ENCODE results near the gene CCL17. TPM values are rescaled to one million over a fixed set of nuclear protein-coding genes. Genes with fewer than 3 reads are reported as not detected.
A peak's percentile ranks its signal among the peaks of the same experiment; 100 is the strongest.

CCL17 gene
- total RNA-seq, 1 donor: not detected

- H3K36me3 ChIP-seq (ENCODE audit: insufficient read depth, low read length): no peaks in the 10 kb centered on the region
- H3K27ac ChIP-seq (ENCODE audit: low read depth, low read length): no peak overlapping the region
- peaks cover 29% of the 10 kb centered on the region for H3K27me3 ChIP-seq (ENCODE audit: insufficient read depth, low read length)
- H3K4me1 ChIP-seq (ENCODE audit: insufficient read depth, low read length): peaks cover 14% of the 10 kb centered on the region
- no peaks in the 10 kb centered on the region for H3K9me3 ChIP-seq (ENCODE audit: low read depth, low read length)
- TF ChIP-seq CTCF (IDR thresholded peaks at IDR 0.05; ENCODE audit: extremely low read depth, low read depth, low read length): no peak
- no peak overlapping the region for H3K4me2 ChIP-seq (ENCODE audit: insufficient read depth, low read length)
- no peaks in the 10 kb centered on the region for H4K20me1 ChIP-seq (ENCODE audit: insufficient read depth, low read length)
- no peak for DNase-seq (ENCODE audit: insufficient read length, low spot score, missing footprints)
- no peak overlapping the region for H3K4me3 ChIP-seq (ENCODE audit: insufficient read depth, low read length)
- H3K79me2 ChIP-seq (ENCODE audit: insufficient read depth, low read length): no peaks in the 10 kb centered on the region
- H2AFZ ChIP-seq (ENCODE audit: low read length): no peak overlapping the region
These were observed 28.2 kb upstream of the CCL17 start for GRCh38 chr16:57376313-57376818.

GRCh38 chr16:57377080-57377841 lies 27.3 kb upstream of the CCL17 start:
- H3K27me3 ChIP-seq (ENCODE audit: insufficient read depth, low read length): peaks cover 23% of the 10 kb centered on the region
- no peaks in the 10 kb centered on the region for H3K36me3 ChIP-seq (ENCODE audit: insufficient read depth, low read length)
- no peak overlapping the region for H3K27ac ChIP-seq (ENCODE audit: low read depth, low read length)
- H3K4me3 ChIP-seq (ENCODE audit: insufficient read depth, low read length): no peak overlapping the region
- peak; percentile 62 for DNase-seq (ENCODE audit: insufficient read length, low spot score, missing footprints)
- H3K79me2 ChIP-seq (ENCODE audit: insufficient read depth, low read length): no peaks in the 10 kb centered on the region
- no peak overlapping the region for H3K4me2 ChIP-seq (ENCODE audit: insufficient read depth, low read length)
- H4K20me1 ChIP-seq (ENCODE audit: insufficient read depth, low read length): no peaks in the 10 kb centered on the region
- no peak for TF ChIP-seq CTCF (IDR thresholded peaks at IDR 0.05; ENCODE audit: extremely low read depth, low read depth, low read length)
- no peak overlapping the region for H2AFZ ChIP-seq (ENCODE audit: low read length)
- H3K9me3 ChIP-seq (ENCODE audit: low read depth, low read length): no peaks in the 10 kb centered on the region
- peaks cover 10% of the 10 kb centered on the region for H3K4me1 ChIP-seq (ENCODE audit: insufficient read depth, low read length)

GRCh38 chr16:57379579-57379978 lies 25.0 kb upstream of the CCL17 start:
- Histone ChIP-seq H2AFZ (ENCODE audit: low read length) (no peak overlapping the region), H4K20me1 (ENCODE audit: insufficient read depth, low read length) (no peaks in the 10 kb centered on the region), H3K36me3 (ENCODE audit: insufficient read depth, low read length) (no peaks in the 10 kb centered on the region), H3K4me1 (ENCODE audit: insufficient read depth, low read length) (peaks cover under 1% of the 10 kb centered on the region), H3K27me3 (ENCODE audit: insufficient read depth, low read length) (peaks cover 11% of the 10 kb centered on the region), H3K79me2 (ENCODE audit: insufficient read depth, low read length) (no peaks in the 10 kb centered on the region), H3K27ac (ENCODE audit: low read depth, low read length) (no peak overlapping the region), H3K4me2 (ENCODE audit: insufficient read depth, low read length) (no peak overlapping the region), H3K9me3 (ENCODE audit: low read depth, low read length) (no peaks in the 10 kb centered on the region), H3K4me3 (ENCODE audit: insufficient read depth, low read length) (no peak overlapping the region)
- DNase-seq (ENCODE audit: insufficient read length, low spot score, missing footprints): no peak
- no peak for TF ChIP-seq CTCF (IDR thresholded peaks at IDR 0.05; ENCODE audit: extremely low read depth, low read depth, low read length)

GRCh38 chr16:57380671-57381462 lies 23.7 kb upstream of the CCL17 start:
- H3K27me3 ChIP-seq (ENCODE audit: insufficient read depth, low read length): peaks cover 10% of the 10 kb centered on the region
- no peak overlapping the region for H3K27ac ChIP-seq (ENCODE audit: low read depth, low read length)
- no peaks in the 10 kb centered on the region for H3K79me2 ChIP-seq (ENCODE audit: insufficient read depth, low read length)
- peak; percentile 53 for DNase-seq (ENCODE audit: insufficient read length, low spot score, missing footprints)
- no peaks in the 10 kb centered on the region for H4K20me1 ChIP-seq (ENCODE audit: insufficient read depth, low read length)
- no peaks in the 10 kb centered on the region for H3K4me1 ChIP-seq (ENCODE audit: insufficient read depth, low read length)
- H3K4me2 ChIP-seq (ENCODE audit: insufficient read depth, low read length): no peak overlapping the region
- TF ChIP-seq CTCF (IDR thresholded peaks at IDR 0.05; ENCODE audit: extremely low read depth, low read depth, low read length): no peak
- H3K9me3 ChIP-seq (ENCODE audit: low read depth, low read length): no peaks in the 10 kb centered on the region
- no peak overlapping the region for H3K4me3 ChIP-seq (ENCODE audit: insufficient read depth, low read length)
- H3K36me3 ChIP-seq (ENCODE audit: insufficient read depth, low read length): no peaks in the 10 kb centered on the region
- no peak overlapping the region for H2AFZ ChIP-seq (ENCODE audit: low read length)
